Calu3 (cell line): Measurements from ENCODE around the gene RFESD. TPM values are rescaled to one million over a fixed set of nuclear protein-coding genes. Genes with fewer than 3 reads are reported as not detected.

Experiments
- BruUV-seq: library from RNA; stranded (reverse); fragments of 400-500 nt; replicated peaks from 2 replicates; lab custom pipeline; 2021; lab: Mats Ljungman, UMichigan
- CTCF ChIA-PET: fragments of 300-600 bp; sonication (Branson Sonifier 250); formaldehyde crosslinking; loops from one replicate; lab custom pipeline; 2022; ENCODE audit warnings: antibody characterized with exemption; lab: Charles Lee
- DNase-seq: peaks from one replicate; pipeline ENCODE4 v3.0.0; 2022
- H3K27ac Mint-ChIP-seq: one replicate; pipeline ENCODE4 v1.8.0; 2022; ENCODE audit warnings: mixed read lengths; ENCODE audit not compliant: unreplicated experiment
- H3K27me3 Mint-ChIP-seq: one replicate; pipeline ENCODE4 v1.8.0; 2022; ENCODE audit warnings: mixed read lengths; ENCODE audit not compliant: unreplicated experiment
- H3K36me3 Mint-ChIP-seq: one replicate; pipeline ENCODE4 v1.8.0; 2022; ENCODE audit warnings: mild to moderate bottlenecking, moderate library complexity, mixed read lengths; ENCODE audit not compliant: insufficient read depth, unreplicated experiment
- H3K4me1 Mint-ChIP-seq: one replicate; pipeline ENCODE4 v1.8.0; 2022; ENCODE audit warnings: mild to moderate bottlenecking, low read depth, mixed read lengths; ENCODE audit not compliant: unreplicated experiment
- H3K4me3 Mint-ChIP-seq: one replicate; pipeline ENCODE4 v1.8.0; 2022; ENCODE audit warnings: mild to moderate bottlenecking, low read depth, moderate library complexity, mixed read lengths; ENCODE audit not compliant: unreplicated experiment
- H3K9me3 Mint-ChIP-seq: one replicate; pipeline ENCODE4 v1.8.0; 2022; ENCODE audit warnings: low read depth, mixed read lengths; ENCODE audit not compliant: unreplicated experiment
- intact Hi-C: fragments of 100-400 bp; cut with micrococcal nuclease; formaldehyde crosslinking; loops from one replicate; pipeline ENCODE4 v1.10.0; 2022; ENCODE audit not compliant: unreplicated experiment
- total RNA-seq: library from RNA; stranded (reverse); gene quantifications from 2 replicates; pipeline ENCODE4 v1.2.3, GENCODE V29; 2022
- TF ChIP-seq, protein P1 (sequence below): fragments of 200-600 bp; IDR thresholded peaks from one replicate; pipeline ENCODE4 v1.8.0; 2022; ENCODE audit warnings: antibody characterized with exemption; ENCODE audit not compliant: unreplicated experiment

Gene RFESD
- total RNA-seq, 1 experiment from 2014 or later = 2.9 TPM

DNA sequence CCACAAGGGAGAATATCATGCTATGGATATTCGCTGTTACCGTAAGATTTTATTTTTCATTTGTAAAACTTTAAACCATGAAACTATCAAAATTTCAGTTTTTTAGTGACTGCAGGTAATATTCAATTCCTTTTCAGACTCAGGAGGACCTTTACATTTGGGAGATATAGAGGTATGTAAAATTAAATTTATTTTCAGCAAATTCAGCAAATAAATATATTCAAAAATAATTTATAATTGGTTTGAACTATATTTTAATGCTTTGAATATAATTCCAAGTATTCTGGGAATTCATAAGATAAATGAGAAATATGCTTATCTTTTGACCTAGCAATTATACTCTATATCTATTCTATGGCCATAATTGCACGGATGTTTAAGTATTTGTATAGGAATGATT is 7.6 kb downstream of the RFESD start:
- H3K36me3 Mint-ChIP-seq = no peaks in the 10 kb centered on the region
- H3K4me3 Mint-ChIP-seq = no peak overlapping the region
- no peaks in the 10 kb centered on the region for H3K9me3 Mint-ChIP-seq
- no peak for DNase-seq
- no TSS peak for BruUV-seq
- intact Hi-C loops = no loop called here
- no peak overlapping the region for H3K27ac Mint-ChIP-seq
- CTCF ChIA-PET = no interaction called here
- H3K27me3 Mint-ChIP-seq = no peaks in the 10 kb centered on the region
- TF ChIP-seq, protein P1, sequence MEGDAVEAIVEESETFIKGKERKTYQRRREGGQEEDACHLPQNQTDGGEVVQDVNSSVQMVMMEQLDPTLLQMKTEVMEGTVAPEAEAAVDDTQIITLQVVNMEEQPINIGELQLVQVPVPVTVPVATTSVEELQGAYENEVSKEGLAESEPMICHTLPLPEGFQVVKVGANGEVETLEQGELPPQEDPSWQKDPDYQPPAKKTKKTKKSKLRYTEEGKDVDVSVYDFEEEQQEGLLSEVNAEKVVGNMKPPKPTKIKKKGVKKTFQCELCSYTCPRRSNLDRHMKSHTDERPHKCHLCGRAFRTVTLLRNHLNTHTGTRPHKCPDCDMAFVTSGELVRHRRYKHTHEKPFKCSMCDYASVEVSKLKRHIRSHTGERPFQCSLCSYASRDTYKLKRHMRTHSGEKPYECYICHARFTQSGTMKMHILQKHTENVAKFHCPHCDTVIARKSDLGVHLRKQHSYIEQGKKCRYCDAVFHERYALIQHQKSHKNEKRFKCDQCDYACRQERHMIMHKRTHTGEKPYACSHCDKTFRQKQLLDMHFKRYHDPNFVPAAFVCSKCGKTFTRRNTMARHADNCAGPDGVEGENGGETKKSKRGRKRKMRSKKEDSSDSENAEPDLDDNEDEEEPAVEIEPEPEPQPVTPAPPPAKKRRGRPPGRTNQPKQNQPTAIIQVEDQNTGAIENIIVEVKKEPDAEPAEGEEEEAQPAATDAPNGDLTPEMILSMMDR = no peak
- H3K4me1 Mint-ChIP-seq = peaks cover 8% of the 10 kb centered on the region

DNA sequence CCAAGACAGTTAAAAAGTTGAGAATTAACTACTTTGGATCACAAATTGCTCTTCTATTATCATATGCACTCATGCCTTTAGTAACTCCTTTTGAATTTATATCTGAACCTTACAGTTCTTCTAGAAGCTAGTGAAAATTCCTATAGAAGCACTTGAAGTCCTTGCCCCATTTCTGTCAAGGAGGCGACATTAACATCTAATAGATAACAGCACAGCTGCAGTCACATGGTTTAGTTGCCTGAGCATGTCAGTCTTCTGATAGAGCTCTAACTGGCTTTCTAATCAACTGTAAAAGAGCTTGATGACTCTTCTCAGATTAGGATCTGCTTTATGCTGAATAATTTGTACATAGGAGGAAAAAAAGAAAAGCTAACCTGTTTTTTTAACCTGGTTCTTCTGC is 9.0 kb downstream of the RFESD start:
- CTCF ChIA-PET = interaction anchor here (1.1 kb wide), 1 partner anchor 9 kb away, joined by 3 read pairs; the partner anchor contains the start of gene RFESD
- DNase-seq = no peak

DNA sequence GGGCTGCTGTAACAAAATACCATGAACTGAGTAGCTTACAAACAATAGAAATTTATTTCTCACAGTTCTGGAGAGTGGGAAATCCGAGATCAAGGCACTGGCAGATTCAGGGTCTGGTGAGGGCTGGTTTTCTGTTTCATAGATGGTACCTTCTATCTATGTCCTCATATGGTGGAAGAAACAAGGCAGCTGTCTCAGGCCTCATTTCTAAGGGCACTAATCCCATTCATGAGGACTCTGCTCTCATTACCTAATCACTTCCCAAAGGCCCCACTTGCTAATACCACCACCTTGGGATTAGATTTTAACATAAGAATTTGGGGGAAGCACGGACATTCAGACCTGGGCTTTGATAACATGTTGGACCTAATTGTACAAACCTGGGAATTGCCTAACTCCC is 13.5 kb downstream of the RFESD start:
- Mint-ChIP-seq H3K27me3 (no peaks in the 10 kb centered on the region), H3K36me3 (no peaks in the 10 kb centered on the region), H3K9me3 (no peaks in the 10 kb centered on the region), H3K4me1 (no peaks in the 10 kb centered on the region), H3K4me3 (no peak overlapping the region), H3K27ac (no peak overlapping the region)
- CTCF ChIA-PET = no interaction called here
- no TSS peak for BruUV-seq
- intact Hi-C loops = no loop called here
- DNase-seq = no peak
- TF ChIP-seq, protein P1 = no peak

More for the DNA sequence above, 9.0 kb downstream of the RFESD start:
- Mint-ChIP-seq H3K27me3 (no peaks in the 10 kb centered on the region), H3K27ac (no peak overlapping the region), H3K4me3 (no peak overlapping the region), H3K4me1 (no peaks in the 10 kb centered on the region), H3K9me3 (no peaks in the 10 kb centered on the region), H3K36me3 (no peaks in the 10 kb centered on the region)
- BruUV-seq = no TSS peak
- intact Hi-C loops = no loop called here
- TF ChIP-seq, protein P1 = no peak

DNA sequence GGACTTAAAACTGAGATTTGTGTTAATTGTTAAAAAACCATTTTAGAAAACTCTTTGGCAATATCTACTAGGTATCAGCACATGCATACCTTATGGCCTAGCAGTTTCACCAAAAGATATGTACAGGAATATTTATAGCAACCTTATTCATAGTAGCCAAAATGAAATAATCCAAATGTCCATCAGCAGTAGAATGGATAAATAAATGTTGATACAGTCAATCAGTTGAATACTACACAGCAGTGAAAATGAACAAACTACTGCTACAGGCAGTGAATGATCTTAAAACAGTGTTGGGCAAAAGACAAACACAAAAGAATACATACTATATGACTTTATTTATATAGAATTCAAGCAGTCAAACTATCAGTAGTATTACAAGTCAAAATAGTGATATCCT is 16.4 kb downstream of the RFESD start:
- H3K4me1 Mint-ChIP-seq = no peaks in the 10 kb centered on the region
- CTCF ChIA-PET = no interaction called here
- no peak overlapping the region for H3K27ac Mint-ChIP-seq
- DNase-seq = no peak
- no peaks in the 10 kb centered on the region for H3K27me3 Mint-ChIP-seq
- intact Hi-C loops = no loop called here
- no peaks in the 10 kb centered on the region for H3K9me3 Mint-ChIP-seq
- BruUV-seq = no TSS peak
- TF ChIP-seq, protein P1 = no peak
- H3K36me3 Mint-ChIP-seq = no peaks in the 10 kb centered on the region
- no peak overlapping the region for H3K4me3 Mint-ChIP-seq
